ENCODE data around the gene TUBB2A. TPM values are rescaled to one million over a fixed set of nuclear protein-coding genes. Genes with fewer than 3 reads are reported as not detected.

TUBB2A gene
- total and polyA plus RNA-seq, 2 of the 8 experiments (the other 6 are each of a cell fraction or from before 2014, with no cell fraction given), result 315 to 330 TPM

GRCh38 chr6:3195695-3196497 is 38.6 kb upstream of the TUBB2A start:
- 0 out of 2 replicates have a peak overlapping the region, but pooled peaks have one; percentile 24 for H2AK5ac ChIP-seq (ENCODE audit: low read depth, low read length)
- H3K4me3 ChIP-seq (ENCODE audit: extremely low read depth in 1 of 4, insufficient read depth in 2 of 4, low read depth in 3 of 4, low read length in 4 of 4), result peak overlapping the region in 1 of 4 experiments; percentile 28; a peak in 1 of 8 replicates
- peak overlapping the region in 1 of 4 experiments; percentile 34; a peak in 2 of 7 replicates for H3K9ac ChIP-seq (replicated peaks in 1 of 4; ENCODE audit: extremely low read depth in 1 of 4, low read depth in 3 of 4, low read length in 3 of 4)
- H2BK20ac ChIP-seq (ENCODE audit: low read length), result peak overlapping the region; percentile 74
- DNase-seq (ENCODE audit: low read depth in 1 of 2, low spot score in 2 of 2) (peak in 1 of 2 experiments; percentile 66), FAIRE-seq (no peak)
- H3K56ac ChIP-seq (replicated peaks; ENCODE audit: insufficient read length, low read depth, low read length), result no peak overlapping the region
- peak overlapping the region; percentile 31; the same call in 1 of the 2 replicates for H3K27ac ChIP-seq (ENCODE audit: low read depth, low read length)
- no peaks in the 10 kb centered on the region for H3K79me2 ChIP-seq (ENCODE audit: control insufficient read depth in 1 of 2, insufficient read depth in 2 of 2, low read length in 2 of 2)
- no peaks in the 10 kb centered on the region for H3K36me3 ChIP-seq (ENCODE audit: control insufficient read depth in 2 of 4, insufficient read depth in 4 of 4, low read length in 3 of 4)
- peak overlapping the region; percentile 58; the same call in 1 of the 2 replicates for H4K8ac ChIP-seq (ENCODE audit: extremely low read depth, insufficient read depth, low read length)
- H3K18ac ChIP-seq (ENCODE audit: extremely low read depth, low read length), result peak overlapping the region; percentile 75
- no peaks in the 10 kb centered on the region for H3K27me3 ChIP-seq (replicated peaks in 1 of 4; ENCODE audit: control insufficient read depth in 3 of 4, extremely low read depth in 1 of 4, insufficient read depth in 3 of 4, low read length in 3 of 4)
- H4K91ac ChIP-seq (replicated peaks; ENCODE audit: insufficient read length, low read length), result peak overlapping the region; percentile 81
- ChIA-PET CTCF (ENCODE audit: partially characterized antibody) (interaction anchor here (0.6 to 4.5 kb wide), 17 partner anchors 9 to 243 kb away, joined by 3 to 25 read pairs (median 3); partner anchors contain the start of gene TUBB2A), POLR2A (ENCODE audit: partially characterized antibody) (interaction anchor here (0.6 to 4.0 kb wide), 13 partner anchors 10 to 211 kb away, joined by 3 to 32 read pairs (median 4); partner anchors contain the start of genes TUBB2A and TUBB2B)
- peak overlapping the region; percentile 42 for H4K5ac ChIP-seq (ENCODE audit: insufficient read length, low read depth, low read length)
- H3K9me3 ChIP-seq (ENCODE audit: insufficient read depth in 2 of 2, low read depth in 1 of 2, low read length in 1 of 2), result 0 out of 4 replicates have a peak, but pooled peaks cover 0 to 2% of the 10 kb centered on the region in 2 experiments
- WGBS, 2 experiments (ENCODE audit: extremely low coverage in 1 of 2, insufficient coverage in 1 of 2, insufficient read length in 1 of 2, insufficient replicate concordance in 2 of 2, low coverage in 1 of 2, low lambda C conversion rate in 2 of 2, missing lambda C conversion rate in 1 of 2), result 65% methylated on average over 16 of the region's 16 CpGs; no CpG with 5 or more reads in 1 of the 2 experiments
- H2BK120ac ChIP-seq (replicated peaks; ENCODE audit: low read depth, low read length), result no peak overlapping the region
- H4K20me1 ChIP-seq (replicated peaks in 1 of 2; ENCODE audit: control insufficient read depth in 1 of 2, insufficient read depth in 2 of 2, low read length in 2 of 2), result no peaks in the 10 kb centered on the region
- peak overlapping the region; percentile 13 for H2BK15ac ChIP-seq (ENCODE audit: low read length)
- peak overlapping the region; percentile 85 for H2BK5ac ChIP-seq (ENCODE audit: low read depth, low read length)
- no peaks in the 10 kb centered on the region for H3K23me2 ChIP-seq (ENCODE audit: low read depth, low read length)
- H3K4me2 ChIP-seq (ENCODE audit: insufficient read depth in 1 of 2, low read depth in 2 of 2, low read length in 2 of 2), result peak overlapping the region; percentile 43 to 67
- H3K23ac ChIP-seq (ENCODE audit: insufficient read length), result no peak overlapping the region
- H3K4ac ChIP-seq (replicated peaks; ENCODE audit: insufficient read length, low read depth, low read length), result peak overlapping the region; percentile 76
- H3K4me1 ChIP-seq (replicated peaks in 1 of 4; ENCODE audit: control insufficient read depth in 3 of 4, insufficient read depth in 4 of 4, low read length in 3 of 4), result peaks cover 15 to 24% (median 20%) of the 10 kb centered on the region in 4 experiments
- H3K14ac ChIP-seq (ENCODE audit: insufficient read length), result no peak overlapping the region
- peak overlapping the region; percentile 72; the same call in 1 of the 2 replicates for H2AFZ ChIP-seq (ENCODE audit: low read length)
- peak overlapping the region; percentile 52 for H2BK12ac ChIP-seq (ENCODE audit: low read depth, low read length)
- no peaks in the 10 kb centered on the region; the same call in 1 of the 2 replicates for H3K79me1 ChIP-seq (ENCODE audit: low read depth, low read length)
- TF ChIP-seq CHD1 (IDR thresholded peaks at IDR 0.05; ENCODE audit: low read depth, low read length), result no peak
- no peak for TF ChIP-seq ZNF274 (IDR thresholded peaks at IDR 0.05; ENCODE audit: borderline replicate concordance, extremely low read depth, low read length)
- TF ChIP-seq KDM1A (IDR thresholded peaks at IDR 0.05; ENCODE audit: borderline replicate concordance, low read length), result no peak; the same call in 1 of the 2 replicates
- TF ChIP-seq KDM4A (IDR thresholded peaks at IDR 0.05; ENCODE audit: low read depth, low read length, severe bottlenecking), result peak; percentile 20
- peak; percentile 93 for TF ChIP-seq CHD2 (IDR thresholded peaks at IDR 0.05; ENCODE audit: low read length)
- TF ChIP-seq SP1 (IDR thresholded peaks at IDR 0.05; ENCODE audit: low read depth, low read length), result no peak
- no peak for TF ChIP-seq BACH1 (IDR thresholded peaks at IDR 0.05; ENCODE audit: low read length)
- peak; percentile 76 for TF ChIP-seq BRCA1 (IDR thresholded peaks at IDR 0.05; ENCODE audit: low read depth, low read length)
- TF ChIP-seq RBBP5 (IDR thresholded peaks at IDR 0.05; ENCODE audit: borderline replicate concordance, low read depth, low read length), result 0 out of 2 replicates have a peak, but pooled peaks have one; percentile 10
- TF ChIP-seq SIRT6 (IDR thresholded peaks at IDR 0.05; ENCODE audit: low read length), result no peak
- TF ChIP-seq SRF (IDR thresholded peaks at IDR 0.05; ENCODE audit: low read depth, low read length), result no peak
- TF ChIP-seq PHF8 (conservative IDR thresholded peaks at IDR 0.05; ENCODE audit: low read depth, low read length), result no peak
